ENCODE measurements around the gene RSAD2. TPM values are rescaled to one million over a fixed set of nuclear protein-coding genes. Genes with fewer than 3 reads are reported as not detected.

RSAD2 gene
- total RNA-seq, 2 experiments from 2014 or later: 9.1 to 9.9 TPM

DNA sequence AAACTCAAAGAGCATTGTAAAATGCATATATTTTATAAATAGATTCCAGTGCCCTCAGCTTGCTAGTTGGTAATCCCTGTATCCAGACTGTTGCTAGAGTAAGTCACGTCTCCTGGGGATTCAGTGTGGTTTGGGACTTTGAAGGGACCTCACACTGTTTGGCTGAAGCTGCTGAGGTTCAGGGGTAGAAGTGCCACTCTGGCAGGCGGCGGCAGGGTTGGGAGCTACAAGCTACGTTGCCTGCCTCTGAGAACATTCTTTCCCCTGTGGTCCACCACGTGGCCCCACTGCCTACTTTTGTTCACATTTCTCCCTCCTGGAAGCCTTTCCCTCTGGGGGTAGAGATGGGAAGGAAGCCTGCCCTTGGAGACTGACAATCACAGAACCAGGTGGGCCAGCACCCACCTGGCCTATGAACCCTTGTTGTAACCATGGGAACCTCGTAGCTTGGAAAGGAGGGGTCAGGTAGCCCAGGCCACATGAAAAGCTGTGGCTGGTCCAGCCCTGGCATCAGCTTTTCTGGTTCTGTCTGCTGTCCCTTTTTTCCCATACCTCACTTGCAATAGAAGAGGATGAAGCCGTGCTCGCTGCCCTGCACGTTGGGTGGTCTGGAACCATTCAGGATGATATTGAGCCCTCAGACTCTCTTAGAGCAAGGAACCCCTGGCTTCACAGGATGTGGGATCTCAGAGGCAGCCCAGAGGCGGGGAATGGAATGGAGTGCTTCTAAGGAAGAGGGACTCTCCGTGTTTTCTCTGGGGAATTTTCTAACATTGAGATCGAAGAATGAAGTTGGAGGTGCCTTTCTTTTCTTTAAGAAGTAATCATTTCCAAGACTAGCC, 42.5 kb downstream of the RSAD2 start:
- H3K4me1 Mint-ChIP-seq (ENCODE audit: low read depth): peaks cover 78% of the 10 kb centered on the region
- no peak for DNase-seq
- no peak overlapping the region for H3K4me3 Mint-ChIP-seq
- no peaks in the 10 kb centered on the region for H3K27me3 Mint-ChIP-seq (ENCODE audit: low read depth)
- H3K9me3 Mint-ChIP-seq: no peaks in the 10 kb centered on the region
- no peak overlapping the region for H3K27ac Mint-ChIP-seq
- CTCF ChIA-PET: interaction anchor here (0.8 to 3.4 kb wide), 7 partner anchors 10 to 124 kb away, joined by 3 to 29 read pairs (median 7); no protein-coding TSS in a partner anchor
- intact Hi-C loops (cut with micrococcal nuclease): loop anchor here (2.0 kb wide), 1 partner anchor 125 kb away; no protein-coding TSS in a partner anchor
- peaks cover 13% of the 10 kb centered on the region for H3K36me3 Mint-ChIP-seq (ENCODE audit: low read depth)

DNA sequence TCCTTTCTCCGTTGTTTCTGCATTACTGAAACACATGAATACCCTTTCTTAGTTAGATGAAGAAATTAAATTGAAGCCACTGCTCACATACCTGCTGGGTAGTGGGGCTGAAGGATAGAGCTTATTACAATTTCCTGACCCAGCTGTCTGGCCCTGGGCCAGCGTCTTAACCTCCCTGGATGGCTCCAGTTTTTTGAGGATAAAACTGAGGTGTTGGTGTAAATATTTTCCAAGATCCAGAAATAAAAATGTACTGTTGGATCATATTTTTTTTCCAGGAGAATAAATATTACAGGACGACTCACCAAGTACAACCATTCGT, 43.1 kb downstream of the RSAD2 start:
- no peak for DNase-seq
- intact Hi-C loops (cut with micrococcal nuclease): loop anchor here (2.0 kb wide), 1 partner anchor 124 kb away; no protein-coding TSS in a partner anchor
- H3K4me1 Mint-ChIP-seq (ENCODE audit: low read depth): peaks cover 78% of the 10 kb centered on the region
- CTCF ChIA-PET: interaction anchor here (1.0 to 3.4 kb wide), 4 partner anchors 15 to 116 kb away, joined by 3 to 29 read pairs (median 3); no protein-coding TSS in a partner anchor
- H3K9me3 Mint-ChIP-seq: no peaks in the 10 kb centered on the region
- no peak overlapping the region for H3K27ac Mint-ChIP-seq
- H3K36me3 Mint-ChIP-seq (ENCODE audit: low read depth): peaks cover 13% of the 10 kb centered on the region
- H3K4me3 Mint-ChIP-seq: no peak overlapping the region
- no peaks in the 10 kb centered on the region for H3K27me3 Mint-ChIP-seq (ENCODE audit: low read depth)

DNA sequence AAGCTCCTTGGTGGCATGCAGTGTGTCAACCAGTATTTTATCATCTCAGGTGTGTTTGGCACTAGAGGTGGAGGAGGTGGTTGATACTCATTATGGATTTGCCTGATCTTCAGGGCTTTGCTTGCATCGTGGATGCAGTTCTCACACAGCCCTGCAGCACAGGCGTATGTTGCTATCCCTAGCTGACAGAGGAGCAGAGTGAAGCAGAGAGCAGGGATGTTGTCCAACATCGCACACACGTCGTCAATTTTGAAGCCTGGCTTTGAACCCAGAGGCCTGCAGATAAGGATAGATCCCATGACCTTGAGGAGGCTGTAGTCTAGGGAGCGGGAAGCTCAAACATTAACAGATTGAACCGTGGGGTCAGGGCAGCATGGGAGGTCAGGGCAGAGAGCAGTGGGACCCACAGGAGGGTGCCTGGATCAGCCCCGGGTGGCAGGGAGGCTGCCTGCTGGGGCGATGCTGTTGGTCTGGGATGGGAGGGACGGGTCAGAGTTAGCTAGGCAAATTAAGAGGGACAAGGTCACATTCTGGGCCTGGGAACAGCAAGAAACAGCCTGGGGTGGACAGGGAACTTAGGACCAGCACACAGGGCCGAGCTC, 43.8 kb downstream of the RSAD2 start:
- H3K27ac Mint-ChIP-seq: no peak overlapping the region
- CTCF ChIA-PET: interaction anchor here (0.6 to 1.4 kb wide), 4 partner anchors 14 to 1484 kb away, joined by 3 read pairs; no protein-coding TSS in a partner anchor
- DNase-seq: no peak
- H3K27me3 Mint-ChIP-seq (ENCODE audit: low read depth): no peaks in the 10 kb centered on the region
- H3K4me3 Mint-ChIP-seq: no peak overlapping the region
- peaks cover 77% of the 10 kb centered on the region for H3K4me1 Mint-ChIP-seq (ENCODE audit: low read depth)
- intact Hi-C loops (cut with micrococcal nuclease): loop anchor here (2.0 kb wide), 1 partner anchor 123 kb away; no protein-coding TSS in a partner anchor
- H3K36me3 Mint-ChIP-seq (ENCODE audit: low read depth): peaks cover 16% of the 10 kb centered on the region
- H3K9me3 Mint-ChIP-seq: no peaks in the 10 kb centered on the region

DNA sequence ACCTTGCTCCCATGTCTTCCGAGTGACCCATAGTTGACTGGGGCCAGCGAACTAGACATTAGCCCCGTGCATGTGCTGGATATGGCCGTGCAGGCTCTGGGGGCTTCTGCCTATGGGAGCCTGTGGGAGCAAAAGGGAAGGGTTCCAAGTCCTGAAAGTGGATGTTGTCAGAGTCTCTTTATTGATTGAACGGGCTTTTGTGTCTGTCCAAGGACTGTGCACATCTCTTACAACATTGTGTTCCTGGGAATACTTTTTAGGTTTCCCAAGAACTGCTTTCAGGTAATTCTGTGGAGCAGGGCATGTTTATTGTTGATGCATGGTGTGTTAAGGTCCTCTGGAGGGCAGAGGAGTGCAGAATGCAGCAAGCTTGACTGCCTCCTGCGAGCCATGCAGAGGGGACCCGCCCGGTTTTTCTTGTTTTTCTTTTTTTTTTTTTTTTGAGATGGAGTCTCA, 44.7 kb downstream of the RSAD2 start:
- no peak overlapping the region for H3K27ac Mint-ChIP-seq
- CTCF ChIA-PET: interaction anchor here (0.9 to 1.4 kb wide), 3 partner anchors 42 to 97 kb away, joined by 3 read pairs; no protein-coding TSS in a partner anchor
- H3K36me3 Mint-ChIP-seq (ENCODE audit: low read depth): peaks cover 23% of the 10 kb centered on the region
- peaks cover 4% of the 10 kb centered on the region for H3K9me3 Mint-ChIP-seq
- intact Hi-C loops (cut with micrococcal nuclease): no loop called here
- peaks cover 78% of the 10 kb centered on the region for H3K4me1 Mint-ChIP-seq (ENCODE audit: low read depth)
- no peak for DNase-seq
- H3K4me3 Mint-ChIP-seq: no peak overlapping the region
- H3K27me3 Mint-ChIP-seq (ENCODE audit: low read depth): no peaks in the 10 kb centered on the region

DNA sequence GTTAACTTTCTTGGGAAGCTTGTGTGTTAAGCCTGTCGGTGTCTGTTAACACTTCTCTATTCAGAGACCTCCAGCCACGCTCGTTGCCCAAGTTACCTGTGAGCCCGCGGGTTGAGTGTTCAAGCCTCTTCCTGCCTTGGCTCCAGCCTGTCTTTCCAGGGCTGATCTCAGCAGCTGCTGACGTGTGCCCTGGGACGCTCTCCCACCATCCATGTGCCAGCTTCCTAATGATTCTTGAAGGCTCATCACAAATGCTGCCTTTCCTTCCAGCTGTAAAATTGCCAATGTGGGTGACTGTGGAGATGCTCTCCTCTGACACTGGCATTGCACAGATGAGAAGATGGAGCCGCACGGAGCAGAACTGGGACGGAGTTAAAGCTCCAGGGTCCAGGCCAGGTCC, 45.7 kb downstream of the RSAD2 start:
- Mint-ChIP-seq H3K4me1 (ENCODE audit: low read depth) (peaks cover 83% of the 10 kb centered on the region), H3K36me3 (ENCODE audit: low read depth) (peaks cover 34% of the 10 kb centered on the region), H3K9me3 (peaks cover 7% of the 10 kb centered on the region), H3K27ac (no peak overlapping the region), H3K27me3 (ENCODE audit: low read depth) (no peaks in the 10 kb centered on the region), H3K4me3 (no peak overlapping the region)
- CTCF ChIA-PET: interaction anchor here (0.9 kb wide), 2 partner anchors 14 to 82 kb away, joined by 3 read pairs; no protein-coding TSS in a partner anchor
- intact Hi-C loops (cut with micrococcal nuclease): no loop called here
- DNase-seq: no peak

DNA sequence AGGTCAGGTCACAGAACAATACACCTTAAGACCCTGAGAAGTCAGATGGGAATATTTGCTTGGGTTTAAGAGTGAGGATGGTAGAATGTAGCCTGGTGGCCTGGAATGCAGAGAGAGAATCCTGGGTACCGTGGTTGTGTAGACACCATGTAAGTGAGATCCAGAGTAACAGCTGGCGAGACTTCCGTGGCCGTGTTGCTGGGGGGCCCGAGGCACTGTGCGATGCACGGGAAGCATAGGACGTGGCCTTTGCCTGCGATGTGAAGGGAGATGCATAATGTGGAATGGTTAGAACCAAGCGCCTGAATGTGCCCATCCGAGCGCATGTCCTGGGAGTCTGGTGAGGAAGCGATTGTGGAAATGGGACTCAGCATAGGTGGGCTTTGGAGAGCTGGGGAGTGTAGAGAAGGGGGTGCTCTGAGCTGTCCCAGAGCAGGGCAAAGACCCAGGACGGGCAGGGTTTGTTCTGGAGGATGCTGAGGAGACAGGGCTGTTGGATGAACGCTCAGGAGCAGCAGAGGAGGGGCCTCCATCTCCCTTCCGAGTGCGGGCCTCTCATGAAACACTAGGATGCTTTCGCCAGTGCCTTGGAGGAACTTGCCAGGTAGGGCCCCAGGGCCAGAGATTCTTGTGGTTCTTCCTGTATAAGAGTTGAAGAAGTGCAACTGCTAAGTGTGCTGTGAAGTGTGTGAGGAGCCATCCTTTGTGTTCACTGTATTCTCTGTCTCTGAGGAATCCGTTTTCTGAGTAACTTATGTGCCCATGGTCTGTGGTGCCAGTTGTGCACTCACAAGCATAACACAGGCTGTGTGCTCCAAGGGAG, 46.7 kb downstream of the RSAD2 start:
- no peaks in the 10 kb centered on the region for H3K27me3 Mint-ChIP-seq (ENCODE audit: low read depth)
- intact Hi-C loops (cut with micrococcal nuclease): no loop called here
- H3K27ac Mint-ChIP-seq: no peak overlapping the region
- H3K4me1 Mint-ChIP-seq (ENCODE audit: low read depth): peaks cover 86% of the 10 kb centered on the region
- no peak for DNase-seq
- CTCF ChIA-PET: interaction anchor here (0.9 kb wide), 1 partner anchor 13 kb away, joined by 3 read pairs; no protein-coding TSS in a partner anchor
- H3K36me3 Mint-ChIP-seq (ENCODE audit: low read depth): peaks cover 33% of the 10 kb centered on the region
- peaks cover 11% of the 10 kb centered on the region for H3K9me3 Mint-ChIP-seq
- no peak overlapping the region for H3K4me3 Mint-ChIP-seq

DNA sequence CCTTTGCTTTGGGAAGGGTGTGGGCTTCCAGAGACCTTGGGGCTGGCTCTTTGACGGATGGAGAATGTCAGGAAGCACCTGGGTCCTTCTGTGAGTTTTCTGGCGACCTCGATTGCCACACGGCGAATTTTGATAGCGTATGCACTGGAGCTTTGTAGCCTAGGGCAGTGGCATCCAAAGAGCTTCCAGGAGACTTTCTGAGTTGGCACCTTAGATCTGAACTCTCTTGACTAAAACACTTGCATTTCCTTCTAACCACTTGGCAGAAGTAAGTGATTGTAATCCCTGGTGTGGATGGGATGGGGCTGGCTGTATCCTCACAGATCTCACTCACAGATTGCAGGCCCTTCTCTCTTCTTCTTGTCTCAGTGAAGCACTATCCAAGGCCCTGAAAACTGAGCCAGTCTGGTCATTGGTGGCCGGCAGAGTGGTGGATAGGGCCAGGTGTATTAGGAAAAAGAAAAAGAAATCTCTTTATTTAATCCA, 47.4 kb downstream of the RSAD2 start:
- Mint-ChIP-seq H3K9me3 (peaks cover 11% of the 10 kb centered on the region), H3K27me3 (ENCODE audit: low read depth) (no peaks in the 10 kb centered on the region), H3K4me3 (no peak overlapping the region), H3K36me3 (ENCODE audit: low read depth) (peaks cover 30% of the 10 kb centered on the region), H3K4me1 (ENCODE audit: low read depth) (peaks cover 87% of the 10 kb centered on the region), H3K27ac (no peak overlapping the region)
- DNase-seq: no peak
- CTCF ChIA-PET: interaction anchor here (0.7 to 0.9 kb wide), 2 partner anchors 9 to 28 kb away, joined by 3 to 4 read pairs; no protein-coding TSS in a partner anchor
- intact Hi-C loops (cut with micrococcal nuclease): no loop called here

DNA sequence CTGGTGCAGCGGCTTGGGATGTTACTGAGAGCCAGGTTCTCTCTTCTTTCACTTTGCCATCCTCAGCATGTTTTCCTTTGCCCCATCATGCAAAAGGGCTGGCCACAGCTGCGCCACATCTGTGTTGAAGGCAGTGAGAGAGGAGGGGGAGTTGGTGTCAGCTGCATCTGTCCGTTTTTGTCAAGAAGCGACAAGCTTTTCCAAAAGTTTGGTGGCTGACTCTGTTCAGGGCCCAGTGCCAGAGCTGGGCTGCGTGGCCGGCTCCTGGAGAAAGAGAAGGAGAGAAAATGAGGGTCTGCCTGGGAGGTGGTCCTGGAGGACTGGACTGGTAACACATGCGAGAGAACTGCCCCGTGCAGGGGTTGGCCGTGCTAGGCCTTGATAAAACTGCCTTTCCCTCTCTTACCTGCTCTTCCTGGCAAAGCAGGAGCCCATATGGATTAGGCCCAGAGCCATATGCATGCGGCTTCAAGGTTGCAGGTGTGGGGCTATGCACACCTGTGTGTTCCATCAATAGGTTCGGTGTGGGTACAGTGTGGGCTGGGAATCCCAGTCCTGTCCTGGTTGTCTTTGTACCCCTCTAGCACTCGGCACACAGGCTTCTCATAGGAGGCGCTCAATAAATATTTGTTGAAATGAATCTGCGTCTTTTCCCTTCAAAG, 48.6 kb downstream of the RSAD2 start:
- intact Hi-C loops (cut with micrococcal nuclease): no loop called here
- no peaks in the 10 kb centered on the region for H3K27me3 Mint-ChIP-seq (ENCODE audit: low read depth)
- H3K4me3 Mint-ChIP-seq: no peak overlapping the region
- no peak for DNase-seq
- CTCF ChIA-PET: no interaction called here
- peaks cover 35% of the 10 kb centered on the region for H3K36me3 Mint-ChIP-seq (ENCODE audit: low read depth)
- no peak overlapping the region for H3K27ac Mint-ChIP-seq
- H3K9me3 Mint-ChIP-seq: peaks cover 11% of the 10 kb centered on the region
- peaks cover 78% of the 10 kb centered on the region for H3K4me1 Mint-ChIP-seq (ENCODE audit: low read depth)

DNA sequence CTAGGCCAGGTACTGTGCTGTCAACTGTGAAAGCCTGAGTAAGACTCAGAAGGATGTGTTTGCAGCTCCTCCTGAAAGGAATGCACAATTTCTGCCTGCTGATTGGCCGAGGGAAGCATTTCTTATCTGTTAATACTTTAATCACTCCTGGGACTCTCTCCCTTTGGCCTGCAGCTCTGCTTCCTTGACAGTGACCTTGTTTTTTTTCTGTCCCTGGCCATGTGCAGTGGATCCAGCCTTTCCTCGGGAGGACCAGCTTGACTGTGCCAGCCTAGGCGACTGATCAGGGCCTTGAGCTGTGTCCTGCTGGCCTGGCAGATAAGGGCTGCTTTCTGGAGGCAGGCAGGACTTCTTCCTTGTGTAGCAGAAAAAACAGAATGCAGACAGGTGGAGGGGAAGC, 49.6 kb downstream of the RSAD2 start:
- DNase-seq: no peak
- CTCF ChIA-PET: no interaction called here
- H3K4me3 Mint-ChIP-seq: no peak overlapping the region
- intact Hi-C loops (cut with micrococcal nuclease): no loop called here
- peaks cover 19% of the 10 kb centered on the region for H3K9me3 Mint-ChIP-seq
- no peak overlapping the region for H3K27ac Mint-ChIP-seq
- H3K36me3 Mint-ChIP-seq (ENCODE audit: low read depth): peaks cover 42% of the 10 kb centered on the region
- H3K4me1 Mint-ChIP-seq (ENCODE audit: low read depth): peaks cover 76% of the 10 kb centered on the region
- H3K27me3 Mint-ChIP-seq (ENCODE audit: low read depth): no peaks in the 10 kb centered on the region

DNA sequence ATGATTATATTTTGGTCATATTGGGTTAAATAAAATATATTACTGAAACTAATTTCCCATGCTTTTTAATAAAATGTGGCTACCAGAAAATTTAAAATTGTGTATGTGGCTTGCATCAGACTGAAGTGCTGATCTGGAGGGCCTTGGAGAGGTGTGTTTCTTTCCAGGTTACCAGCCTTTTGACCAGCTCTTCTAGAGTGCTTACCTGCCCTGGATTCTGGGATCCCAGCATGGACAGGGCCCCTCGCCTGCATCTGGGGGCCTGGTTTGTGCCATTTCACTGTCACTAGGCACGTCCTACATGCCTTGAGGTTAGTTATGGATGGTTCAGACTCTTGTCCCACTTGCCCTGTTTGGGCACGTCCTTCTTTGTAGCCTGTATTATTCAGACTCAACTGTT, 50.2 kb downstream of the RSAD2 start:
- no peak for DNase-seq
- Mint-ChIP-seq H3K27me3 (ENCODE audit: low read depth) (no peaks in the 10 kb centered on the region), H3K27ac (no peak overlapping the region), H3K36me3 (ENCODE audit: low read depth) (peaks cover 42% of the 10 kb centered on the region), H3K9me3 (peaks cover 19% of the 10 kb centered on the region), H3K4me3 (no peak overlapping the region), H3K4me1 (ENCODE audit: low read depth) (peaks cover 71% of the 10 kb centered on the region)
- CTCF ChIA-PET: interaction anchor here (1.4 kb wide), 1 partner anchor 22 kb away, joined by 4 read pairs; no protein-coding TSS in a partner anchor
- intact Hi-C loops (cut with micrococcal nuclease): no loop called here

DNA sequence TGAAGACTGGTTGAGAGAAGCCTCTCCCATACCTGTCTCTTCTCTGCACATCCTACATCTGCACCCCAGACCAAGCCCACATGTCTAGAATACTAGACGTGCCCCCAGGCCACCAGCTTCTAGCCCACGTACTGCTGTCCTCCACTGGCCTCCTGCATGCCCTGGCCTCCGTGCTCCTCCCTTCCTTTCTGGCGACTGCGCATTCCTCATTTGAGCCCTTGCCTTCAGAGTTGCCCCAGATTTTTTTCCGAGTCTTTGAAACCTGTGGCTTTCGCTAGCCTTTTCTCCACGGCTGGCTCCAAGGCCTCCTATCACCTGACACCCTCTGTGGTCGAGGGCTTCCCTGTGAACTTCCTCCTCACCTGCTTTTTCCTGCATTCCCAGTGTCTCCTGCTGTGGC, 50.9 kb downstream of the RSAD2 start:
- peaks cover 71% of the 10 kb centered on the region for H3K4me1 Mint-ChIP-seq (ENCODE audit: low read depth)
- peaks cover 19% of the 10 kb centered on the region for H3K9me3 Mint-ChIP-seq
- no peak overlapping the region for H3K27ac Mint-ChIP-seq
- DNase-seq: no peak
- H3K4me3 Mint-ChIP-seq: no peak overlapping the region
- CTCF ChIA-PET: interaction anchor here (0.8 to 2.1 kb wide), 6 partner anchors 14 to 130 kb away, joined by 3 to 6 read pairs (median 4); no protein-coding TSS in a partner anchor
- H3K36me3 Mint-ChIP-seq (ENCODE audit: low read depth): peaks cover 42% of the 10 kb centered on the region
- intact Hi-C loops (cut with micrococcal nuclease): no loop called here
- H3K27me3 Mint-ChIP-seq (ENCODE audit: low read depth): no peaks in the 10 kb centered on the region
